Stimulated activated CD4-positive, alpha-beta T cell treated with anti-CD3 and anti-CD28 coated beads, Interleukin-15, amount 100 ng/mL, for 24 hours (primary cell): ENCODE results near the gene TPRG1.

Source experiments
- DNase-seq: peaks from one replicate; pipeline ENCODE4 v3.0.0-alpha.2; 2020

The TPRG1 gene

GRCh38 chr3:189363590-189364255 lies 192.0 kb downstream of the TPRG1 start:
- no peak for DNase-seq

- no peak for DNase-seq
Observed at GRCh38 chr3:189365609-189366564, 194.1 kb downstream of the TPRG1 start.

DNA sequence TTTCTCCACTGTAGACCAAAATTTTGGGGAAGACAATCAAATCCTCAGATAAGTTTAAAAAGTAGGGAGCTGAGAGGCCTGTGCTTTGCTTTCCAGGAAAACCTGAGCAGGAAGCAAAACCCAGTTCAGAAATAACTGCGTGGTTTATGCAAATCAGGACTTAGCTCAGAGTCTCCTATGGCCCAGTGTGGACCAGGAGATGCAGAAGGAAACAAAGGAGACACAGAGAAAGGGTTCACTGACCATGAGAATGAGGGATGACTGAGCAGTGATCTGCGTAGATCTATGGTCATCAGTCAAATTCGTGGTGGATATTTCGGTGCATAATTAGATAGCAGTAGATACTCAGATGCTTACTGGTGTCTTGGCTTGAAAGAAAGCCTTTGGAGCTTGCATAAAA lies 196.6 kb downstream of the TPRG1 start:
- no peak for DNase-seq

GRCh38 chr3:189369636-189370035 lies 197.9 kb downstream of the TPRG1 start:
- no peak for DNase-seq

DNA sequence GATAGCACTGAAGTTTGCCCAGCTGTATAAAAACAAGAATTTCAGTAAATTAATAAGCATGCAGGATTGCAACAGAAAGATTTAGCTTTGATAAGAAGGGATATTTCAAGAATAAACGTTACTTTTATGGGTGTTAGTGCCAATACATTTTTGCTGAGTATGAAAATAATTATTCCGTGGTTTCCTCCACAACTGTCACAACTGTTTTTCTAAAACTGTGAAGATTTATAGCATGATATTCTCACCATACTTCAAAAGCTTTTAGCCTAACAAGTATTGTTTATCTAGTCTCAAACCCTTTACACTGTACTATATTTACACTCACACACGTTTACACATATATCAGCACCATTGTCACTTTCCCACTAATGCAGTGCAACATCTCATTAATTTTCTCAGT lies 200.5 kb downstream of the TPRG1 start:
- no peak for DNase-seq
